ENCODE data around the gene TMEM239.

Gene TMEM239

GRCh38 chr20:2851086-2851485 lies 34.9 kb downstream of the TMEM239 start:
- no peak for DNase-seq (ENCODE audit: low read depth)

GRCh38 chr20:2858591-2858990 lies 42.4 kb downstream of the TMEM239 start:
- no peak for DNase-seq (ENCODE audit: low read depth)

- no peak for DNase-seq (ENCODE audit: low read depth)
Measured at GRCh38 chr20:2859330-2860121, 43.4 kb downstream of the TMEM239 start.

- no peak for DNase-seq (ENCODE audit: low read depth)
Measured at GRCh38 chr20:2864626-2865025, 48.5 kb downstream of the TMEM239 start.

GRCh38 chr20:2865101-2865500 lies 48.9 kb downstream of the TMEM239 start:
- DNase-seq (ENCODE audit: low read depth), result no peak

GRCh38 chr20:2865630-2866029 lies 49.5 kb downstream of the TMEM239 start:
- DNase-seq (ENCODE audit: low read depth), result no peak

GRCh38 chr20:2866236-2866635 lies 50.1 kb downstream of the TMEM239 start:
- no peak for DNase-seq (ENCODE audit: low read depth)

GRCh38 chr20:2867081-2867864 lies 51.1 kb downstream of the TMEM239 start:
- no peak for DNase-seq (ENCODE audit: low read depth)

All from non-pigmented ciliary epithelial cell (primary cell).